Lower leg skin (tissue), 4 donors: ENCODE data around the gene TSPYL6. TPM values are rescaled to one million over a fixed set of nuclear protein-coding genes. Genes with fewer than 3 reads are reported as not detected.

ENCODE experiments used
- DNase-seq, 2 donors: peaks; one replicate each; pipeline ENCODE4 v3.0.0-alpha.2; 2019; ENCODE audit warnings: low spot score in 2 of 2
- H3K4me3 ChIP-seq: fragments of 200-600 bp; sonication (generic); 2 replicates; pipeline ENCODE4 v1.5.1; 2017; ENCODE audit warnings: mild to moderate bottlenecking, low read depth; ENCODE audit not compliant: poor library complexity, severe bottlenecking
- CTCF ChIP-seq, 3 donors: fragments of 450-650 bp; IDR thresholded peaks; one replicate each; pipeline ENCODE4 v1.5.1; 2016; ENCODE audit warnings: antibody characterized with exemption in 3 of 3, mild to moderate bottlenecking in 3 of 3, moderate library complexity in 2 of 3
- POLR2A ChIP-seq, 2 donors: fragments of 450-650 bp; IDR thresholded peaks; one replicate each; pipeline ENCODE4 v1.6.1; 2016 to 2017; ENCODE audit warnings: antibody characterized with exemption in 2 of 2, mild to moderate bottlenecking in 1 of 2, moderate library complexity in 1 of 2
- WGBS, 2 donors: methylation state at CpG; one replicate each; pipeline ENCODE4 v1.1.5; 2018; 5-methylcytosine and 5-hydroxymethylcytosine counted together
- intact Hi-C: fragments of 100-400 bp; cut with DNase I; formaldehyde crosslinking; loops from one replicate; pipeline ENCODE4 v1.15.0; 2023; ENCODE audit warnings: low total_unique reads
- total RNA-seq, 4 donors: library from RNA; depleted of rRNA; stranded (reverse); fragments of >200 nt; gene quantifications; one replicate each; pipeline ENCODE4 v1.1.0, GENCODE V29; 2016

TSPYL6 gene
- total RNA-seq, 4 donors from 2014 or later: not detected

GRCh38 chr2:54213082-54213481, 42.9 kb downstream of the TSPYL6 start:
- intact Hi-C loops: no loop called here
- no peak for TF ChIP-seq POLR2A (IDR thresholded peaks at IDR 0.05)
- TF ChIP-seq CTCF (IDR thresholded peaks at IDR 0.05): no peak
- no peak for DNase-seq
- 94 to 99% methylated on average over 4 of the region's 4 CpGs for WGBS, 2 donors
- H3K4me3 ChIP-seq: no peak overlapping the region

GRCh38 chr2:54212456-54212855, 43.6 kb downstream of the TSPYL6 start:
- intact Hi-C loops: no loop called here
- no peak for DNase-seq
- 70 to 73% methylated on average over 1 of the region's 1 CpG for WGBS, 2 donors

GRCh38 chr2:54209379-54209778, 46.6 kb downstream of the TSPYL6 start:
- DNase-seq: no peak
- intact Hi-C loops: no loop called here
- H3K4me3 ChIP-seq: no peak overlapping the region
- no peak for TF ChIP-seq CTCF (IDR thresholded peaks at IDR 0.05)
- no peak for TF ChIP-seq POLR2A (IDR thresholded peaks at IDR 0.05)
- WGBS, 2 donors: 75% methylated on average over 3 of the region's 3 CpGs

More at GRCh38 chr2:54212456-54212855, 43.6 kb downstream of the TSPYL6 start:
- H3K4me3 ChIP-seq: no peak overlapping the region
- TF ChIP-seq POLR2A (IDR thresholded peaks at IDR 0.05) (no peak), CTCF (IDR thresholded peaks at IDR 0.05) (no peak)

GRCh38 chr2:54208364-54209240, 47.4 kb downstream of the TSPYL6 start:
- WGBS, 2 donors: 38% methylated on average over 1 of the region's 1 CpG
- no peak for DNase-seq
- intact Hi-C loops: no loop called here
- TF ChIP-seq CTCF (IDR thresholded peaks at IDR 0.05) (no peak), POLR2A (IDR thresholded peaks at IDR 0.05) (no peak)
- H3K4me3 ChIP-seq: no peak overlapping the region

- 38 to 51% methylated on average over 3 of the region's 3 CpGs for WGBS, 2 donors
- H3K4me3 ChIP-seq: no peak overlapping the region
- TF ChIP-seq CTCF (IDR thresholded peaks at IDR 0.05) (no peak), POLR2A (IDR thresholded peaks at IDR 0.05) (no peak)
- intact Hi-C loops: no loop called here
- DNase-seq: no peak
Measured at GRCh38 chr2:54207666-54208195, 48.3 kb downstream of the TSPYL6 start.
